ENCODE data around the gene SYT11. TPM values are rescaled to one million over a fixed set of nuclear protein-coding genes. Genes with fewer than 3 reads are reported as not detected.
A peak's percentile ranks its signal among the peaks of the same experiment; 100 is the strongest.
"Not testable (repeated sequence)": the region's sequence is repeated elsewhere in the genome, so short reads cannot be mapped to it uniquely, and the experiment has no call there.

SYT11 gene
- polyA plus RNA-seq, 3 donors, result 5.1 to 11.0 (median 9.6) TPM

GRCh38 chr1:155925506-155925905 lies 66.1 kb downstream of the SYT11 start:
- peaks cover 83 to 96% of the 10 kb centered on the region in 2 donors for H3K36me3 Mint-ChIP-seq
- H3K9me3 Mint-ChIP-seq, result no peaks in the 10 kb centered on the region
- Histone ChIP-seq H2AFZ (ENCODE audit: insufficient read depth, low read depth, low read length, poor library complexity, severe bottlenecking) (no peak overlapping the region), H3K36me3 (replicated peaks in 1 of 2; ENCODE audit: control insufficient read depth in 1 of 2, insufficient read depth in 2 of 2, low read length in 2 of 2) (peaks cover 89 to 99% of the 10 kb centered on the region in 2 donors), H3K9ac (ENCODE audit: insufficient read depth, low read length, poor library complexity, severe bottlenecking) (no peak overlapping the region), H4K20me1 (ENCODE audit: insufficient read depth, low read length) (peaks cover 68% of the 10 kb centered on the region), H3K4me3 (replicated peaks in 1 of 3; ENCODE audit: low read depth in 2 of 3, low read length in 3 of 3) (no peak overlapping the region), H3K4me2 (replicated peaks; ENCODE audit: extremely low read depth, low read length, poor library complexity, severe bottlenecking) (no peak overlapping the region), H3K79me2 (ENCODE audit: insufficient read depth, low read length) (peaks cover 42% of the 10 kb centered on the region), H3K27me3 (ENCODE audit: control insufficient read depth in 2 of 2, insufficient read depth in 2 of 2, low read length in 2 of 2) (no peaks in the 10 kb centered on the region), H3K9me3 (replicated peaks in 1 of 2; ENCODE audit: control insufficient read depth in 1 of 2, insufficient read depth in 1 of 2, low read length in 2 of 2) (no peaks in the 10 kb centered on the region), H3K4me1 (ENCODE audit: control insufficient read depth in 1 of 2, insufficient read depth in 2 of 2, low read length in 2 of 2) (no peaks in the 10 kb centered on the region), H3K27ac (ENCODE audit: low read depth in 1 of 2, low read length in 2 of 2) (no peak overlapping the region)
- WGBS (ENCODE audit: insufficient coverage), result 100% methylated on average over 1 of the region's 2 CpGs
- no peak overlapping the region for H3K27ac Mint-ChIP-seq
- no peak for DNase-seq
- peaks cover 3% of the 10 kb centered on the region for H3K4me1 Mint-ChIP-seq
- TF ChIP-seq CTCF (IDR thresholded peaks at IDR 0.05), result no peak
- no peaks in the 10 kb centered on the region for H3K27me3 Mint-ChIP-seq (ENCODE audit: low read depth in 3 of 3)
- no peak overlapping the region for H3K4me3 Mint-ChIP-seq
- intact Hi-C loops (cut with micrococcal nuclease), result no loop called here

GRCh38 chr1:155929057-155929456 lies 69.7 kb downstream of the SYT11 start:
- Histone ChIP-seq H3K9me3 (replicated peaks in 1 of 2; ENCODE audit: control insufficient read depth in 1 of 2, insufficient read depth in 1 of 2, low read length in 2 of 2) (no peaks in the 10 kb centered on the region), H2AFZ (ENCODE audit: insufficient read depth, low read depth, low read length, poor library complexity, severe bottlenecking) (no peak overlapping the region), H3K4me3 (replicated peaks in 1 of 3; ENCODE audit: low read depth in 2 of 3, low read length in 3 of 3) (no peak overlapping the region), H4K20me1 (ENCODE audit: insufficient read depth, low read length) (peaks cover 67% of the 10 kb centered on the region), H3K4me1 (ENCODE audit: control insufficient read depth in 1 of 2, insufficient read depth in 2 of 2, low read length in 2 of 2) (peaks cover 11 to 29% of the 10 kb centered on the region in 2 donors), H3K27ac (ENCODE audit: low read depth in 1 of 2, low read length in 2 of 2) (peak overlapping the region in 1 of 2 donors; percentile 31), H3K36me3 (replicated peaks in 1 of 2; ENCODE audit: control insufficient read depth in 1 of 2, insufficient read depth in 2 of 2, low read length in 2 of 2) (peaks cover 76 to 82% of the 10 kb centered on the region in 2 donors), H3K9ac (ENCODE audit: insufficient read depth, low read length, poor library complexity, severe bottlenecking) (no peak overlapping the region), H3K79me2 (ENCODE audit: insufficient read depth, low read length) (peaks cover 68% of the 10 kb centered on the region), H3K27me3 (ENCODE audit: control insufficient read depth in 2 of 2, insufficient read depth in 2 of 2, low read length in 2 of 2) (no peaks in the 10 kb centered on the region), H3K4me2 (replicated peaks; ENCODE audit: extremely low read depth, low read length, poor library complexity, severe bottlenecking) (no peak overlapping the region)
- peaks cover 70 to 89% of the 10 kb centered on the region in 2 donors for H3K36me3 Mint-ChIP-seq
- H3K9me3 Mint-ChIP-seq, result no peaks in the 10 kb centered on the region
- DNase-seq, result no peak
- no peaks in the 10 kb centered on the region for H3K27me3 Mint-ChIP-seq (ENCODE audit: low read depth in 3 of 3)
- 100% methylated on average over 2 of the region's 5 CpGs for WGBS (ENCODE audit: insufficient coverage)
- intact Hi-C loops (cut with micrococcal nuclease), result no loop called here
- no peak overlapping the region for H3K4me3 Mint-ChIP-seq
- H3K27ac Mint-ChIP-seq, result peak overlapping the region in 1 of 7 donors; percentile 38
- TF ChIP-seq CTCF (IDR thresholded peaks at IDR 0.05), result no peak
- H3K4me1 Mint-ChIP-seq, result peaks cover 20% of the 10 kb centered on the region

DNA sequence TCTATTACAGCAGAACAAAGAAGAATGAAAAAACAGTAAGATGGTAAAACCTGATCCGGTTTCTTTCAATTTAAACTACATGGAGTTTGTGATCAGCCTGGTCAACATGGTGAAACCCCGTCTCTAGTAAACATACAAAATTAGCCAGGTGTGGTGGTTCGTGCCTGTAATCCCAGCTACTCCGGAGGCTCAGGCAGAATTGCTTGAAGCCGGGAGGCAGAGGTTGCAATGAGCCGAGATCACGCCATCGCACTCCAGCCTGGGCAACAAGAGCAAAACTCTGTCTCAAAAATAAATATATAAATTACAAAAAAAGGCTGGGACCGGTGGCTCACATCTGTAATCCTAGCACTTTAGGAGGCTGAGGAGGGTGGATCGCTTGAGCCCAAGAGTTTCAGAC lies 71.4 kb downstream of the SYT11 start:
- peak overlapping the region in 1 of 2 donors; percentile 48 for H3K27ac ChIP-seq (ENCODE audit: low read depth in 1 of 2, low read length in 2 of 2)

More for the DNA sequence above, 71.4 kb downstream of the SYT11 start:
- DNase-seq; H3K9ac ChIP-seq (ENCODE audit: insufficient read depth, low read length, poor library complexity, severe bottlenecking); H2AFZ ChIP-seq (ENCODE audit: insufficient read depth, low read depth, low read length, poor library complexity, severe bottlenecking); H3K27me3 Mint-ChIP-seq (ENCODE audit: low read depth in 3 of 3); H3K27me3 ChIP-seq (ENCODE audit: control insufficient read depth in 2 of 2, insufficient read depth in 2 of 2, low read length in 2 of 2); H3K4me3 Mint-ChIP-seq; H3K9me3 ChIP-seq (replicated peaks in 1 of 2; ENCODE audit: control insufficient read depth in 1 of 2, insufficient read depth in 1 of 2, low read length in 2 of 2); H3K4me3 ChIP-seq (replicated peaks in 1 of 3; ENCODE audit: low read depth in 2 of 3, low read length in 3 of 3); H3K9me3 Mint-ChIP-seq; H3K4me2 ChIP-seq (replicated peaks; ENCODE audit: extremely low read depth, low read length, poor library complexity, severe bottlenecking): not testable (repeated sequence)
- peaks cover 20% of the 10 kb centered on the region for H3K4me1 Mint-ChIP-seq
- peaks cover 18 to 38% of the 10 kb centered on the region in 2 donors for H3K4me1 ChIP-seq (ENCODE audit: control insufficient read depth in 1 of 2, insufficient read depth in 2 of 2, low read length in 2 of 2)
- H3K36me3 ChIP-seq (replicated peaks in 1 of 2; ENCODE audit: control insufficient read depth in 1 of 2, insufficient read depth in 2 of 2, low read length in 2 of 2), result peaks cover 62 to 66% of the 10 kb centered on the region in 2 donors
- H4K20me1 ChIP-seq (ENCODE audit: insufficient read depth, low read length), result peaks cover 64% of the 10 kb centered on the region
- intact Hi-C loops (cut with micrococcal nuclease), result loop anchor here (5.0 kb wide), 2 partner anchors 122 to 137 kb away; partner anchors contain the start of genes LAMTOR2 (in 1 of the 2) and UBQLN4 (in 1 of the 2)
- 100% methylated on average over 2 of the region's 10 CpGs for WGBS (ENCODE audit: insufficient coverage)
- peaks cover 60 to 73% of the 10 kb centered on the region in 2 donors for H3K36me3 Mint-ChIP-seq
- peak overlapping the region in 2 of 7 donors; percentile 65 to 78 for H3K27ac Mint-ChIP-seq
- peaks cover 70% of the 10 kb centered on the region for H3K79me2 ChIP-seq (ENCODE audit: insufficient read depth, low read length)
